SK-N-SH treated with all-trans-retinoic acid at 6 μM for 48 hours (cell line): ENCODE data around the gene EMC8.

ENCODE experiments used
- ATAC-seq: fragments of 200-7000 bp; cut with Tn5 transposase; 3 replicates; pipeline ENCODE4 v1.9.1; 2020; ENCODE audit warnings: mild to moderate bottlenecking, moderate library complexity
- ARNTL ChIP-seq: fragments of 450-650 bp; formaldehyde crosslinking; IDR thresholded peaks from 2 replicates; pipeline ENCODE4 v1.5.0; 2020; ENCODE audit warnings: low read depth, mild to moderate bottlenecking, moderate library complexity, borderline replicate concordance
- BACH2 ChIP-seq: fragments of 250-450 bp; sonication (Bioruptor Pico); IDR thresholded peaks from 2 replicates; pipeline ENCODE4 v1.9.0; 2021; ENCODE audit warnings: mild to moderate bottlenecking, borderline replicate concordance
- CSDC2 ChIP-seq: fragments of 250-450 bp; sonication (Bioruptor Pico); IDR thresholded peaks from 2 replicates; pipeline ENCODE4 v1.5.0; 2020; ENCODE audit warnings: mild to moderate bottlenecking, moderate library complexity
- CSRNP3 ChIP-seq: fragments of 250-450 bp; sonication (Bioruptor Pico); IDR thresholded peaks from 2 replicates; pipeline ENCODE4 v1.5.1; 2021; ENCODE audit warnings: mild to moderate bottlenecking, moderate library complexity
- GLIS3 ChIP-seq: fragments of 250-450 bp; sonication (Bioruptor Pico); IDR thresholded peaks from 2 replicates; pipeline ENCODE4 v1.5.0; 2020; ENCODE audit warnings: mild to moderate bottlenecking, moderate library complexity
- ISL1 ChIP-seq: fragments of 250-450 bp; sonication (Bioruptor Pico); IDR thresholded peaks from 2 replicates; pipeline ENCODE4 v2.1.2; 2022; ENCODE audit warnings: mild to moderate bottlenecking, moderate library complexity
- OSR1 ChIP-seq: fragments of 250-450 bp; sonication (Bioruptor Pico); IDR thresholded peaks from 2 replicates; pipeline ENCODE4 v1.8.0; 2022; ENCODE audit warnings: moderate library complexity, mild to moderate bottlenecking, inconsistent platforms
- PATZ1 ChIP-seq: fragments of 250-450 bp; sonication (Bioruptor Pico); IDR thresholded peaks from 2 replicates; pipeline ENCODE4 v1.8.0; 2020; ENCODE audit warnings: mild to moderate bottlenecking, moderate library complexity, borderline replicate concordance
- PPARA ChIP-seq: fragments of 250-450 bp; sonication (Bioruptor Pico); IDR thresholded peaks from 2 replicates; pipeline ENCODE4 v1.5.0; 2020; ENCODE audit warnings: mild to moderate bottlenecking, borderline replicate concordance
- RARB ChIP-seq: fragments of 250-450 bp; sonication (Bioruptor Pico); IDR thresholded peaks from 2 replicates; pipeline ENCODE4 v1.8.0; 2021; ENCODE audit warnings: mild to moderate bottlenecking, moderate library complexity
- TCF4 ChIP-seq: fragments of 250-450 bp; sonication (Bioruptor Pico); IDR thresholded peaks from 2 replicates; pipeline ENCODE4 v1.8.0; 2021; ENCODE audit warnings: mild to moderate bottlenecking, moderate library complexity, borderline replicate concordance
- TOX ChIP-seq: fragments of 250-450 bp; sonication (Bioruptor Pico); IDR thresholded peaks from 2 replicates; pipeline ENCODE4 v1.8.0; 2021; ENCODE audit warnings: mild to moderate bottlenecking, moderate library complexity, borderline replicate concordance
- ZC3H10 ChIP-seq: fragments of 250-450 bp; sonication (Bioruptor Pico); IDR thresholded peaks from 2 replicates; pipeline ENCODE4 v1.5.1; 2021; ENCODE audit warnings: mild to moderate bottlenecking, moderate library complexity
- ZFP3 ChIP-seq: fragments of 250-450 bp; sonication (Bioruptor Pico); IDR thresholded peaks from 2 replicates; pipeline ENCODE4 v1.5.0; 2020; ENCODE audit warnings: mild to moderate bottlenecking, moderate library complexity
- ZFP30 ChIP-seq: fragments of 450-650 bp; formaldehyde crosslinking; IDR thresholded peaks from 2 replicates; pipeline ENCODE4 v1.5.0; 2022; ENCODE audit warnings: mild to moderate bottlenecking, moderate library complexity
- ZNF565 ChIP-seq: fragments of 450-650 bp; formaldehyde crosslinking; conservative IDR thresholded peaks from 2 replicates; pipeline ENCODE4 v1.5.0; 2020; ENCODE audit warnings: low read depth, mild to moderate bottlenecking, moderate library complexity
- ZNF70 ChIP-seq: fragments of 450-650 bp; formaldehyde crosslinking; IDR thresholded peaks from 2 replicates; pipeline ENCODE4 v1.5.0; 2020; ENCODE audit warnings: mild to moderate bottlenecking, moderate library complexity
- ZNF8 ChIP-seq: fragments of 450-650 bp; formaldehyde crosslinking; IDR thresholded peaks from 2 replicates; pipeline ENCODE4 v1.5.0; 2020; ENCODE audit warnings: mild to moderate bottlenecking, moderate library complexity
- TF ChIP-seq, protein P1 (sequence below): fragments of 250-450 bp; sonication (Bioruptor Pico); IDR thresholded peaks from 2 replicates; pipeline ENCODE4 v1.8.0; 2021; ENCODE audit warnings: low read depth, mild to moderate bottlenecking, moderate library complexity, borderline replicate concordance
- TF ChIP-seq, protein P2 (sequence below): fragments of 250-450 bp; sonication (Bioruptor Pico); IDR thresholded peaks from 2 replicates; pipeline ENCODE4 v1.5.1; 2020; ENCODE audit warnings: low read depth, mild to moderate bottlenecking, moderate library complexity
- TF ChIP-seq, protein P3 (sequence below): fragments of 250-450 bp; sonication (Bioruptor Pico); IDR thresholded peaks from 2 replicates; pipeline ENCODE4 v1.5.0; 2020; ENCODE audit warnings: mild to moderate bottlenecking, moderate library complexity

The EMC8 gene

GRCh38 chr16:85798283-85798776 is 1.0 kb downstream of the EMC8 start:
- TF ChIP-seq RARB (CRISPR knock-in tag): no peak
- no peak for TF ChIP-seq ZC3H10
- no peak for TF ChIP-seq ARNTL (CRISPR knock-in tag)
- TF ChIP-seq, protein P1, sequence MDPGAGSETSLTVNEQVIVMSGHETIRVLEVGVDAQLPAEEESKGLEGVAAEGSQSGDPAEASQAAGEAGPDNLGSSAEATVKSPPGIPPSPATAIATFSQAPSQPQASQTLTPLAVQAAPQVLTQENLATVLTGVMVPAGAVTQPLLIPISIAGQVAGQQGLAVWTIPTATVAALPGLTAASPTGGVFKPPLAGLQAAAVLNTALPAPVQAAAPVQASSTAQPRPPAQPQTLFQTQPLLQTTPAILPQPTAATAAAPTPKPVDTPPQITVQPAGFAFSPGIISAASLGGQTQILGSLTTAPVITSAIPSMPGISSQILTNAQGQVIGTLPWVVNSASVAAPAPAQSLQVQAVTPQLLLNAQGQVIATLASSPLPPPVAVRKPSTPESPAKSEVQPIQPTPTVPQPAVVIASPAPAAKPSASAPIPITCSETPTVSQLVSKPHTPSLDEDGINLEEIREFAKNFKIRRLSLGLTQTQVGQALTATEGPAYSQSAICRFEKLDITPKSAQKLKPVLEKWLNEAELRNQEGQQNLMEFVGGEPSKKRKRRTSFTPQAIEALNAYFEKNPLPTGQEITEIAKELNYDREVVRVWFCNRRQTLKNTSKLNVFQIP: no peak
- TF ChIP-seq BACH2 (CRISPR knock-in tag): no peak
- TF ChIP-seq, protein P2, sequence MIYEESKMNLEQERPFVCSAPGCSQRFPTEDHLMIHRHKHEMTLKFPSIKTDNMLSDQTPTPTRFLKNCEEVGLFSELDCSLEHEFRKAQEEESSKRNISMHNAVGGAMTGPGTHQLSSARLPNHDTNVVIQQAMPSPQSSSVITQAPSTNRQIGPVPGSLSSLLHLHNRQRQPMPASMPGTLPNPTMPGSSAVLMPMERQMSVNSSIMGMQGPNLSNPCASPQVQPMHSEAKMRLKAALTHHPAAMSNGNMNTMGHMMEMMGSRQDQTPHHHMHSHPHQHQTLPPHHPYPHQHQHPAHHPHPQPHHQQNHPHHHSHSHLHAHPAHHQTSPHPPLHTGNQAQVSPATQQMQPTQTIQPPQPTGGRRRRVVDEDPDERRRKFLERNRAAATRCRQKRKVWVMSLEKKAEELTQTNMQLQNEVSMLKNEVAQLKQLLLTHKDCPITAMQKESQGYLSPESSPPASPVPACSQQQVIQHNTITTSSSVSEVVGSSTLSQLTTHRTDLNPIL: no peak
- ATAC-seq: no peak

GRCh38 chr16:85796599-85796998 is 2.7 kb downstream of the EMC8 start:
- ATAC-seq: no peak
- TF ChIP-seq ZFP30 (CRISPR knock-in tag): no peak
- no peak for TF ChIP-seq ZFP3 (CRISPR knock-in tag)
- no peak for TF ChIP-seq PATZ1 (CRISPR knock-in tag)
- no peak for TF ChIP-seq ZNF565 (CRISPR knock-in tag)
- no peak for TF ChIP-seq CSDC2 (CRISPR knock-in tag)
- TF ChIP-seq ZNF8 (CRISPR knock-in tag): no peak
- TF ChIP-seq ZNF70 (CRISPR knock-in tag): no peak
- TF ChIP-seq, protein P2: no peak
- TF ChIP-seq GLIS3 (CRISPR knock-in tag): no peak
- TF ChIP-seq ISL1 (CRISPR knock-in tag): no peak
- TF ChIP-seq ARNTL (CRISPR knock-in tag): no peak
- TF ChIP-seq, protein P1: no peak
- no peak for TF ChIP-seq ZC3H10
- TF ChIP-seq OSR1 (CRISPR knock-in tag): no peak
- no peak for TF ChIP-seq TCF4 (CRISPR knock-in tag)
- TF ChIP-seq CSRNP3: no peak
- TF ChIP-seq, protein P3, sequence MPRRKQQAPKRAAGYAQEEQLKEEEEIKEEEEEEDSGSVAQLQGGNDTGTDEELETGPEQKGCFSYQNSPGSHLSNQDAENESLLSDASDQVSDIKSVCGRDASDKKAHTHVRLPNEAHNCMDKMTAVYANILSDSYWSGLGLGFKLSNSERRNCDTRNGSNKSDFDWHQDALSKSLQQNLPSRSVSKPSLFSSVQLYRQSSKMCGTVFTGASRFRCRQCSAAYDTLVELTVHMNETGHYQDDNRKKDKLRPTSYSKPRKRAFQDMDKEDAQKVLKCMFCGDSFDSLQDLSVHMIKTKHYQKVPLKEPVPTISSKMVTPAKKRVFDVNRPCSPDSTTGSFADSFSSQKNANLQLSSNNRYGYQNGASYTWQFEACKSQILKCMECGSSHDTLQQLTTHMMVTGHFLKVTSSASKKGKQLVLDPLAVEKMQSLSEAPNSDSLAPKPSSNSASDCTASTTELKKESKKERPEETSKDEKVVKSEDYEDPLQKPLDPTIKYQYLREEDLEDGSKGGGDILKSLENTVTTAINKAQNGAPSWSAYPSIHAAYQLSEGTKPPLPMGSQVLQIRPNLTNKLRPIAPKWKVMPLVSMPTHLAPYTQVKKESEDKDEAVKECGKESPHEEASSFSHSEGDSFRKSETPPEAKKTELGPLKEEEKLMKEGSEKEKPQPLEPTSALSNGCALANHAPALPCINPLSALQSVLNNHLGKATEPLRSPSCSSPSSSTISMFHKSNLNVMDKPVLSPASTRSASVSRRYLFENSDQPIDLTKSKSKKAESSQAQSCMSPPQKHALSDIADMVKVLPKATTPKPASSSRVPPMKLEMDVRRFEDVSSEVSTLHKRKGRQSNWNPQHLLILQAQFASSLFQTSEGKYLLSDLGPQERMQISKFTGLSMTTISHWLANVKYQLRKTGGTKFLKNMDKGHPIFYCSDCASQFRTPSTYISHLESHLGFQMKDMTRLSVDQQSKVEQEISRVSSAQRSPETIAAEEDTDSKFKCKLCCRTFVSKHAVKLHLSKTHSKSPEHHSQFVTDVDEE (CRISPR knock-in tag): no peak
- TF ChIP-seq PPARA (CRISPR knock-in tag): no peak
- TF ChIP-seq TOX (CRISPR knock-in tag): no peak
- TF ChIP-seq BACH2 (CRISPR knock-in tag): no peak
